Measurements from ENCODE around the gene AICDA.
"Not testable (repeated sequence)": the region's sequence is repeated elsewhere in the genome, so short reads cannot be mapped to it uniquely, and the experiment has no call there.

The AICDA gene

DNA sequence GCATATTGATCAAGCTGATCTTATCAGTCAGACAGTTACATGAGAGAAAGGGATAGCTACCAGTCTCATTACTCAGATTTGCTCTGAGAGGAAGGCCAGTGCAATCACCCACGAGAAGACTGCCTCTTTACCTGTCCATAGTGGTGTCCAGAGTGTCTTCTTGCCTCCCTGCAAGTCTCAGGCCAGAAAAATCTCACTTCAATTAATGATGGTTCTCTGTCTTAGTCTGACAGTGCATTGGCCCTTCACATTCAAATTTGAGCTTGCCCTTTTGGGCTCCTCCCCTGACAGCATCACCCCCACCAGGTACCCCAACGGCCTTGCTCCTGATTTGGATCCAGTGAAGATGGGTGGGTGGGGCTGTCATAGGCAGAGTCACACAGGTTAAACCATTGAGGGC lies at the start of gene AICDA:
AICDA (minus strand) TSS at position 231 of the 400 bp plus-strand sequence; CDS start at position 139, 92 bp downstream.
- DNase-seq (ENCODE audit: low read depth in 2 of 2): no peak

DNA sequence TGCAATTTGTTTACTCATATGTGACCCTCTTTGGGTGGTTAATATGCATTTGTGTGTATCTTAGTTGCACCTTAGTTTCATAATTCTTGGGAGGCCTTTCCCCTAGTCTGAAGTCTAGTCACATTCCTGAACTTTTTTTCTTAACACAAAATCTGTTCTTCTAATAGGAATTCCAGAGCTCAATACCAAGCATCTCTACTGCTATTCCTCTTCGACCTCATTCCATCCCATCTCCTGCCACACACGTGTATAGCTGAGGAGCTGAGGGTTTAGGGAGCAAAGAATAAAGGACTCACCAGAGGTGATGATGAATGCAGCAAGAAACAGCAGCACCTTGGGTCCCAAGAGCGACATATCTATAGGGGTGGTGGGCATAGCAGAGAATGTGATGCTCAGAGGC lies 49.1 kb upstream of the AICDA start:
- no peak for DNase-seq (ENCODE audit: low read depth in 2 of 2)

DNA sequence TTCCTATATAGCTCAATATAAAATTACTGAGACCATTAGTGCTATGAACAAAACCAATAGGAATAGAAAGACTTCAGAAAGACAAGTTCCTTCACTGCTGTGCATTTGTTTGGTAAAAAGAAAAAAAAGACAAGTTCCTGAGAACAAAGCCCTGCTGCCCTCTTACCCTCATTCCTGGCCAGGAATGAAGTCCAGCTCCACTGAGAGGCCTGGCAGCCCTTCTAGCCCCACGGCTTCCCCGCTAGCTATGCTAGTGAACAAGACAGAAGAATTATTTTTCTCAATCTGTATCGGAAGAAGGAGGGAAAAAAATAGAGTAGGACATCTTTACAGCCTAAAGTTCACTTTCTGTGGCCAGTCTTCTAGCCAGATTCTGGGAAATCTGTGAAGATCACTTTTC lies 48.4 kb upstream of the AICDA start:
- no peak for DNase-seq (ENCODE audit: low read depth in 2 of 2)

DNA sequence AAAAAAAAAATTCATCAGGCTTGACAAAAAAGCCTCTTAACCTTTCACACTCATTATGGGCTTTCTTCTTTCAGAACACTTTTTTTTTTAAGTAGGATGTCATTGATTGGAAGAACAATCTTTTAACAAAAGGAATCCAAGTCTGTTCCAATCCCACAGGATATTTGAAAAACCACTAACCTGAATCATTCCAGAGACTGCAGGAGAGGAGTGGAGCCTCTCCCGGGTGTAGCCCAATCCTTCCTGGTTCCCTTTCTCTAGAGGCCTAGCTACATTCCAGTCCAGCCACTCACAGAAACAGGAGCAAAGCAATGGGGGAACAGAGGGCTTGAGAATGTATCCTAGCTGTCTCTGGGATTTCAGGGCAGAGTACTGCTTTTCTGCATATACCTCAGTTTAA lies 45.7 kb upstream of the AICDA start:
- no peak for DNase-seq (ENCODE audit: low read depth in 2 of 2)

DNA sequence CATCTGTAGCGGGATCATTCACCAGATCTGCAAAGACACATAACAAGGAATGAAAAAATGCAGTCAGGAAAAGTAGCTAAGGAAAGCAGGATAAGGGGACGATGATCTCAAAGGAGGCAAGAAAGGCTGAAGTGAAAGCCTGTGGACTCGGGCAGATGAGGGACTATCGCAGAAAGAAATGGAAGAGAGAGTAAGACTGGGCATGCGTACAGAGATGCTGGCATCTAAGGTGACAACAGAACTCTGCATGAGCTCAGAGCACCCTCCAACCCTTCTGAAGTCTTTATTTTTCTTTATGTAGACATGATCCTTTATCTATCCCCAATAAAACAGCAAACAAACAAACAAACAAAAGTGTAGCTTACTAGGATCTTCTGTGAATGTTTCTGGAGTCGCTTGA lies 42.8 kb upstream of the AICDA start:
- no peak for DNase-seq (ENCODE audit: low read depth in 2 of 2)

DNA sequence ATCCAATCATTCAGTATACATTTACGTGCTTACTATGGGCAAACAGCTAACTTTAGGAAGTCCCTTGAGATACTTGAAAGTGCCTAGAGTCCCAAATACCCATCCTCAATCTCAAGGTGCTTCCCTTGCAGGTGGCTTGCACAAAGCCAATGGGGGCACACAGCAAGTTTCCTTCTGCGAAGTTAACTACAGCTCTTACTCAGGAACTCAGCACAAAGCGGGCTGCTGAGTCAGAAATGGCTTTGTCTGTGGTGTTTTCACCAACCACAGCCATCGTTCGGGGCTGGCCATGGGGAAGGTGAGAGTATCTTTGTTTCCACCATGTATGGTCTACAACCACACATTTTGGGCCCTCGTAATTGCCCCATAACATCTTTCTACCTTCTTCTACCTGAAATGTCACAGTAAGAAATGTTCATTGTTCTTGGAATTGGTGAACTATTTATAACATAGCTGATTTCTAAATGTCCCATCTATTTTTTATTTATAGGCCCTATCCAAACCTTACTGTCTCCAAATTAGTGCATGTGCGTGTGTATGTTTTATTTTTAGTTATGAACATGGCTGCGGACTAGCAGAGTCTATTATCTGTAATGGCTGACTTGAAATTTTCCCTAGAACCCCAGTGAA lies 36.0 kb upstream of the AICDA start:
- peak in 1 of 2 donors; percentile 5 for DNase-seq (ENCODE audit: low read depth in 2 of 2)

DNA sequence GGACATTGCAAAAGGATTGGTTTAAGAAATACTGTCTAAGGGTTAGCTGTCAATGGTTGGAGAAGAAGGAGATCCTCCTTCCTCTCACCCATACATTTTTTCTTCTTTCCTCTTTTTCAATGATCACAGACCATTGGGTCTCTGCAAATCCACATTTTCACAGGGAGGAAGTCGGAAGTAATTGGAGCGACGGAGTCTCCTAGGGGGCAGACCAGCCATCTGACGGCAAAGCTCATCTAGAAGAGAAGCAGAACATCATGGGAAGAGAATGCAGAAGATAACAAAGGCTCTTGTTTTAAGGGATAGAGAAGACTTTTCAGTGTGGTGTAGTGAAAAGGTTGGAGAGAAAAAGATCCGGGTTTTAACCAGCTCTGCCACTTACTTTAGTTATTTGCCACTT lies 35.3 kb upstream of the AICDA start:
- DNase-seq (ENCODE audit: low read depth in 2 of 2): no peak

DNA sequence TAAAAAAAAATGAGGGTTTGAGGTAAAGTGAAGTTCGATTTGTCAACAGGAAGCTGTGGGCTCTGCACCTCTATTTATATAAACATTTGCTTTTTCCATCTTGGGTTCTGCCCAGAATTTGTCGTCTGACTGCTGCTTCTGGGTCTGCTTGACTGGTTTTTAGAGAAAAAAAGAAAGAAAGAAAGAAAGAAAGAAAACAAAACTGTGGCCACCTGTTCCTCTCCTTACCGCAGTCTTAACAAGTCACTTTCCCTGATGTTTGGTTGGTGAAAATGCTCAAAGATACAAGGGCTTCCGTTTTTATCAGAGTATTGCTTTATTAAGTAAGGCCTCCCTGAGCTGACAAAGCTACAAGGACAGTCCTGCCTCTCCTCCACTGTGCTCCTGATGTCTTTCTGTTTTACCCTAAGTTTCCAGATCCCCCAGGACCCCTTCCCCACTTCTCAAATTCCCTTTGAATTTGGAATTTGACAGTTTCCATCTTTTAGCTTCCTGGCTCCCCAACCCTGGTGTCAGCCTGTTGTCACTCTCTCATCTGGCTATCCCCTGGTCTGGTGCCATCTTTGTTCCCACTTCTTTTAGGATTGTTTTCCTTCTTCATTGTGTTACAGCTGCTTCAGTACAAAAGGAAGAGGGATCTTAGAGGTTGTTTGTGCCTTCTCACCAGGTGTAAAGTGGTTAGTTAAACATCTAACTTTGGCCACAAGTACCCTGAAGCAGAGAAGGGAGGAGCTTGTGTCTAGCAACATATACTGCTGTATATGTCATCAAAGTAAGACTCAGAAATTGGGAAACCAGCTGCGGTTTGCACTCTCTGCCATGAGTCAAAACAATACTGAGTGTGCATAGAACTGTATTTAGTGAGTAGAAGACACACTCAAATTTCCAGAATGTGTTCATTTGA lies 31.9 kb upstream of the AICDA start:
- no peak for DNase-seq (ENCODE audit: low read depth in 2 of 2)

DNA sequence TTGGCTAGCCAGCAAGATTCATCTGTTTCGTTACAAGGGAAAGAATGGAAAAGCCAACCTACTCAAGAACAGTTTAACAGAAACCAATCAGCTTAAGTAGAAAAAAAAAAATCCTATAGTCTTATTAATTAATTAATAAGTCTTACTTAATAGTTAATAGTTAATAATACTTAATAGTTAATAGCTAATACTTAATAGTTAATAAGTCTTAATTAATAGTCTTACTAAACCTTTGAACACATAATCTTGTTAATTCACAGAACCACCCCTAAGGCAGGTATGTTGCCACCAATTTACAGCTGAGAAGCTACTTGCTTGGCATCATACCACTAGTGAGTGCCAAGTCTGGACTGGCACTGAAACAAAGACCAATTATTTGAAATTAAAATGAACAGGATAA lies 30.1 kb upstream of the AICDA start:
- no peak for DNase-seq (ENCODE audit: low read depth in 2 of 2)

DNA sequence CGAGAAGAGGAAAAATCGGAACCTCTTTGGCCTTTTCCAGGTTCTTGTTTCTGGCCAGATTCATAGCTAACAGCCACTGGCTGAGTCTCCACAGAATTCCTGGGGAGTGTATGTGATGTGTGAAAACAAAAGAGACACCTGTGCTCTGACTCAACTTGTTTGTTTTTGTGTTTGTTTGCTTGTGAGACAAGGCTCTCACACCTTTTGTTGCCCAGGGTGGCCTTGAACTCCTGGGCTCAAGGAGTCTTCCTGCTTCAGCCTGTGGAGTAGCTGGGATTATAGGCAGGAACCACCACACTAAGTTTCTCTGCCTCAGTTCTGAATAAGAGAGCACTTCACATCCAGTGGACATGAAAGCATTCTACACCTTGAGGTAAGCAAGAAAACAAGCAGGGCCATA lies 27.3 kb upstream of the AICDA start:
- DNase-seq (ENCODE audit: low read depth in 2 of 2): no peak

DNA sequence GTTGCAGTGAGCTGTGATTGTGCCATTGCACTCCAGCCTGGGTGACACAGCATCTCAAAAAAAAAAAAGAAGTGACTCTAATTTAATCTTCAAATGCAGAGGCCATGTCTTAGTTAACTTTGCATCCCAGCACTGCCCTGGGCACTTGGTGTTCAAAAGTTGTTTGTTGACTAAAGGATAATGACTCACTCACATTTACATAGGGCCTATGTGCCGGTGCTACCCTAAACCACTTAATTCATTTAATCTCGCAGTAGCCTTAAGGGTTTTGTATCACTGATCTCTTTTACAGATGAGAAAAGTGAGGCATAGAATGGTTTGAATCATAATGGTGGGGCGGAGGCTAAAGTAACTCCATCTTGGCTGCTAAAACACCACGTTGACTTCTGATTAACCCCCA lies 26.3 kb upstream of the AICDA start:
- DNase-seq (ENCODE audit: low read depth in 2 of 2): no peak

DNA sequence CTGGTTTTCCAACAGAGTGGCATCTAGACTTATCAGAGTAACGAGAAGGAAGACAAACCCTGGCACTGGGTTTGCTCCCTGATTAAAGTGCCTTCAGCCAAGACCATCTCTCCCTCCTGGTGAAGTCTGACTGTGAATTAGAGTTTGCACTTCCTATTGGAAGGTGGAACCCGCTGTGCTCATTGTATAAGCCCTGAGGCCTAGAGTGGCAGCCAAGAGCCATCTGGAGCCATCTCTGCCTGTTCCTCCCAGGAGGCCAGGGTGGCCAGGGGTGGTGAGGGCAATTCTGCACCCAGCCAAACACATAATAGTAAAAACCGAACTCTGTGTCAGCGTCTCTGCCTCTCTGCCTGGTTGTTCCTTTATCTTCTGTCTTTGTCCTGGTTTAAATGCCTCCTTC lies 25.0 kb upstream of the AICDA start:
- no peak for DNase-seq (ENCODE audit: low read depth in 2 of 2)

DNA sequence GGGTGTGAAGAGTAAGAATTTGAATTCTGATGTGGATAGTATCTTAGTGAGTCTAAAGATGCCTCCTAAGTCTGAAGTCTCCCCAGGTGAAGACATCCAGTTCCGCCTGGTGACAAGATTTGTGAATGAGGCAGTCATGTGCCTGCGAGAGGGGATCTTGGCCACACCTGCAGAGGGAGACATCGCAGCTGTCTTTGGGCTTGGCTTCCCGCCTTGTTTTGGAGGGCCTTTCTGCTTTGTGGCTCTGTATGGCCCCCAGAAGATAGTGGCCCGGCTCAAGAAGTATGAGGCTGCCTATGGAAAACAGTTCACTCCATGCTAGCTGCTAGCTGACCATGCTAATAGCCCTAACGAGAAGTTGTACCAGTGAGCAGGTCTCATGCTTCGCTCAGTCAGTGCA lies 24.6 kb upstream of the AICDA start:
- no peak for DNase-seq (ENCODE audit: low read depth in 2 of 2)

DNA sequence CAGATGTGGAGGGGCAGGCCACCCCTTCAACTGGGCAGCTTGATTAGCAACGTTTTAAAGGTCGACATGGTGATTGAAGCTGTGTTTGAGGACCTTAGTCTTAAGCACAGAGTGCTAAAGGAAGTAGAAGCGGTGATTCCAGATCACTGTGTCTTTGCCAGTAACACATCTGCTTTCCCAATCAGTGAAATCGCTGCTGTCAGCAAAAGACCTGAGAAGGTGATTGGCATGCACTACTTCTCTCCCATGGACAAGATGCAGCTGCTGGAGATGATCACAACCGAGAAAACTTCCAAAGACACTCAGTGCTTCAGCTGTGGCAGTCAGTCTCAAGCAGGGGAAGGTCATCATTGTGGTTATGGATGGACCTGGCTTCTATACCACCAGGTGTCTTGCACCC lies 23.9 kb upstream of the AICDA start:
- DNase-seq (ENCODE audit: low read depth in 2 of 2): no peak

DNA sequence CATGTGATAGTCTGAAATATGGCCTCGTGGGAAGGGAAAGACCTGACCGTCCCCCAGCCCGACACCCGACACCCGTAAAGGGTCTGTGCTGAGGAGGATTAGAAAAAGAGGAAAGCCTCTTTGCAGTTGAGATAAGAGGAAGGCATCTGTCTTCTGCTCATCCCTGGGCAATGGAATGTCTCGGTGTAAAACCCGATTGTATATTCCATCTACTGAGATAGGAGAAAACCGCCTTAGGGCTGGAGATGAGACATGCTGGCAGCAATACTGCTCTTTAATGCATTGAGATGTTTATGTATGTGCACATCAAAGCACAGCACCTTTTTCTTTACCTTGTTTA lies 23.3 kb upstream of the AICDA start:
- DNase-seq (ENCODE audit: low read depth in 2 of 2): not testable (repeated sequence)

DNA sequence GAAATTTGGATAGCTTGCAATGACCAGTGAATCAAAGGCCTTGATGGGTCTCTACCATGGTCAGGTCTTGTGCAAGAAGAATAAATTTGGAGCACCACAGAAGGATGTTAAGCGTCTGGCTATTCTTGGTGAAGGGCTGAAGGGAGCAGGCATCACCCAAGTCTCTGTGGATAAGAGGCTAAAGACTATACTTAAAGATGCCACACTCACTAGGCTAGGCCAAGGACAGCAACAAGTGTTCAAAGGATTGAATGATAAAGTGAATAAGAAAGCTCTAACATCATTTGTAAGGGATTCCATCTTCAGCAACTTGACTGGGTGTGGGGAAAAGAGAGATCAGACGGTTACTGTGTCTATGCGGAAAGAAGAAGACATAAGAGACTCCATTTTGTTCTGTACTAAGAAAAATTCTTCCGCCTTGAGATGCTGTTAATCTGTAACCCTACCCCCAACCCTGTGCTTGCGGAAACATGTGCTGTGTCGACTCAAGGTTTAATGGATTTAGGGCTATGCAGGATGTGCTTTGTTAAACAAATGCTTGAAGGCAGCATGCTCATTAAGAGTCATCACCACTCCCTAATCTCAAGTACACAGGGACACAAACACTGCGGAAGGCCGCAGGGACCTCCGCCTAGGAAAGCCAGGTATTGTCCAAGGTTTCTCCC lies 22.8 kb upstream of the AICDA start:
- not testable (repeated sequence) for DNase-seq (ENCODE audit: low read depth in 2 of 2)

DNA sequence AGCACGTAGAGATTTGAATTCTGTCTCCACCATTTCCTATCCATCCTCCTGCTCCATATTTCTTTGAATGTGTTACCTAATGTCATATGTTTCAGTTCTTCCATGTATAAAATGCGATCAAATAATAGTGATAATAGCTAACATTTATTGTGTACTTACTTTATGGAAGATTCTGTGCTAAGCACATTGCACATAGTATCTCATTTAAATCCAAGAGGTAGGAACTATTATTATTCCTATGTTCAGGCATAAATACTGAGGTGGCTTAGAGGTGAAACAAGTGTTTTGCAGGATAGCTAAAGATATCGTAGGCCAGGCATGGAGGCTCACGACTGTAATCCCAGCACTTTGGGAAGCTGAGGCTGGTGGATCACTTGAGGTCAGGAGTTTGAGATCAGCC lies 17.5 kb upstream of the AICDA start:
- DNase-seq (ENCODE audit: low read depth in 2 of 2): no peak

DNA sequence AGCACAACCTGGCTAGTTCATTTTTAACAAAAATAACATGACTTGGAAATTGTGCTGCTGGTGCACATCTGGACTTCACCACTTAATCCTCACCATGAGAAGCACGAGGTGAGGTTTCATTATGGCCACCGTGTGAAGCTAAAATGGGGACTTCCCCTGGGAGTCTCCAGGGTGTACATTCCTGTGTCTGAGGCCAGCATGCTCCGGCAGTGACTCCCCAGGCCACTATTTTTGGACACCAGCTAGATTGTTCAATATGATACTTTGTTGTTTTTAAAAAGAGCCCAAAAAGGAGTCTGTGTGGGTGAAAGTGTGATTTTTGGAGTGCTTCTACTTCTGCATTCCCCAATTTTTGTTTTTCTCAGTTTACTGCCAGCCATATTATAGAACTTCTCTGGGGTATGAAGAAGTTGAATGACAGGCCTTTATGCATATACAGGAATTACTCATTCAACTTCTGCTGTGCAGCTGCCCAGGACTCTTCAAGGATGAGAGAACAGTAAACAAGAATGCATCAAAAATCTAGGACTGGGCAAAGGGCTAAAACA lies 16.9 kb upstream of the AICDA start:
- DNase-seq (ENCODE audit: low read depth in 2 of 2): no peak

DNA sequence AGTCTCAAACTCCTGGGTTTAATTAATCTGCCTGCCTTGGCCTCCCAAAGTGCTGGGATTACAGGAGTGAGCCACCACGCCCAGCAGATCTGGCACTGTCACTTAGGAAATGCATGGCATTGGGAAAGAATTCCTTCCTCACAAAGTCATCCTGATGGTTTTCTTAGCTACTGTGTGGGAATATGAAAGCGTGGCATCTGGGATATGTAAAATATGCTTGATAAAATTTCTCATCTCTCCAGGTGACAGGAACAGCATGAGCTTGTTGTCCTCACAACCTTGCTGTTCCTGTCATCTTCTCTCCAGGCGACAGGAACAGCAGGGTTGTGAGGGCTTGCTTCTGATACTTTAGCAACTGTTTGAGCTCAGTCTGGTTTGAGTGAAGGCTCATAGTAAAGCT lies 16.1 kb upstream of the AICDA start:
- DNase-seq (ENCODE audit: low read depth in 2 of 2): no peak

DNA sequence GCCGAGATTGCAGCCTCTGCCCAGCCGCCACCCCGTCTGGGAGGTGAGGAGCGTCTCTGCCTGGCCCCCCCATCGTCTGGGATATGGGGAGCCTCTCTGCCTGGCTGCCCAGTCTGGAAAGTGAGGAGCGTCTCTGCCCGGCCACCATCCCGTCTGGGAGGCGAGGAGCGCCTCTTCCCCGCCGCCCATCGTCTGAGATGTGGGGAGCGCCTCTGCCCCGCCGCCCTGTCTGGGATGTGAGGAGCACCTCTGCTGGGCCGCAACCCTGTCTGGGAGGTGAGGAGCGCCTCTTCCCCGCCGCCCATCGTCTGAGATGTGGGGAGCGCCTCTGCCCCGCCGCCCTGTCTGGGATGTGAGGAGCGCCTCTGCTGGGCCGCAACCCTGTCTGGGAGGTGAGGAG lies 12.1 kb upstream of the AICDA start:
- DNase-seq (ENCODE audit: low read depth in 2 of 2): not testable (repeated sequence)

DNA sequence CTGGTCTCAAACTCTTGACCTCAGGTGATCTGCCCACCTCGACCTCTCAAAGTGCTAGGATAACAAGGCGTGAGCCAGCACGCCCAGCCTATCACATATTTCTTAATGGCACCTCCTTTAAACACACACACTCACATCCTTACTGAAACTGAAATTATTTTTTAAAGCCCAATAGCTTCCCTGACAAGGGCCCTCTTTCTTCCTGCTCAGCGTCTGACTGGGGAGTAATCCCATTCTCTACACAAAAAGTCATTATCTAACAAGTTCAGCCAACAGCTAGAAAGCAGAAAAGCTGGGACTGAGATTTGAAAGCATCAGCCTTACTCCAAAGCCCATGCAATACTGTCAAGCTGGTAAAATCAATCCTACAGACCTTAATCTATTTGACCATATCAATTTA lies 10.0 kb upstream of the AICDA start:
- no peak for DNase-seq (ENCODE audit: low read depth in 2 of 2)

DNA sequence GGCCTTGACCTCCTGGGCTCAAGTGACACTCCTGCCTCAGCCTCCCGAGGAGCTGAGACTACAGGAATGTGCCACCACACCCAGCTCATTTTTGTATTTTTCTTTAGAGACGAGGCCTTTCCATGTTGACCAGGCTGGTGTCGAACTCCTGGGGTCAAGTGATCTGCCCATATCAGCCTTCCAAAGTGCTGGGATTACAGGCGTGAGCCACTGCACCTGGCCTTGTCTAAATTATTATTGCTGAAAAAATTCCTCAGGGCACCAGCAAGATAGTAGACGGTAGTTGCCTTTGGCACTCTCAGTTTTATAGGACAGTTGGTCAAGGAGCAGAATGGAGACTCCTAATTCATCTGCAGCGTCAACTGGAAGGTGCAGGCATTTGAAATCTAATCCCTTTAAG lies 2.5 kb upstream of the AICDA start:
- no peak for DNase-seq (ENCODE audit: low read depth in 2 of 2)

DNA sequence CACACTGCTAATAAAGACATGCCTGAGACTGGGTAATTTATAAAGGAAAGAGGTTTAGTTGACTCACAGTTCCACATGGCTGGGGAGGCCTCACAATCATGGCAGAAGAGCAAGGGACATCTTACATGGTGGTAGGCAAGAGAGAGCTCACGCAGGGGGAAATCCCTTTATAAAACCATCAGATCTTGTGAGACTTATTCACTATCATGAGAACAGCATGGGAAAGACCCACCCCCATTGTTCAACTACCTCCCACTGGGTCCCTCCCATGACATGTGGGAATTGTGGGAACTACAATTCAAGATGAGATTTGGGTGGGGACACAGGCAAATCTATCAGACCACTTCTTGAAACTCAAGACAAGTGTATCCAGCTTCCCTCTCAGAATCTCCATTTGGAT lies 1.2 kb upstream of the AICDA start:
- not testable (repeated sequence) for DNase-seq (ENCODE audit: low read depth in 2 of 2)
